Superior temporal gyrus (tissue), 1 donor: ENCODE results near the gene PSMA2.

Source experiments
- DNase-seq: peaks from one replicate; pipeline ENCODE4 v3.0.0-alpha.2; 2016; ENCODE audit errors: extremely low spot score

The PSMA2 gene

DNA sequence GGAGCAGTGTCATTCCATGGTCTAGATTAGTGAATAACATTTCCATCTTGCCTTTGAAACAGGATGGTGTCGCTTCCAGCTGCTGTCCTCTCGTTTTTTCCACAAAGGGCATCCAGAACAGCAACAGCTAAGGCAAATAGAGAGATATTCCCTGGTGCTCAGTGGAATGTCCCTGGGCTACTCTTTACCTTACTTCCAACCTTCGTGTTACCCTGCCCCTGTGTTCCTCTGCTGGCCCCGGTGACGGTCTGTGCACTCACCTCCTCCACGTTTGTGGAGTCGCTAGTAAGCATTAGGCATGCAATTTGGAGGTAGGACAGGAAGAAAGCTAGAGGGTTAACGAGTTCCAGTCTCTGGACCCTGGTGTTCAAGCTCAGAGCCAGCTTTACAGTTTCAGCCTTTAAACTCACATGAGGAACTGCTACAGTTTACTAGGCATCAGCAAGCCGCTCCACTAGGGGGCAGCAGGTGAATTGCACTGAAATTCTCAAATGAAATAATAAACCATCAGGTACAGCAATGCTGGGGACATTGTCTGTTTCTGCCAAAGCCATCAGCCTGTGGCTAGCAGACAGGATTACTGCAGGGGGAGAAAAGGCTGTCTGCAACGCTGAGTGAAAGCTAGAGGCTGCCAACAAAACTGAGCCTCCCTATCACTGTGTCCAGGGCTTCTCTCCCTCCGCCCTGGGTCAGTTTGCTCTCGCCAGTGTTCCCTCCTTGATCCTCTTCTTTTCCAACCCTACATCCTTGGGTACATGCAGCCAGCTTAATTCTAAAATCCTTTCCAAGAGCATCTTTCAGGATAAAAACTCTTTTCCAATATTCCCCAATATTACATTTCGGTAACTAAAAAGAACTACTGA lies 9.2 kb upstream of the PSMA2 start:
- DNase-seq = peak; percentile 93

DNA sequence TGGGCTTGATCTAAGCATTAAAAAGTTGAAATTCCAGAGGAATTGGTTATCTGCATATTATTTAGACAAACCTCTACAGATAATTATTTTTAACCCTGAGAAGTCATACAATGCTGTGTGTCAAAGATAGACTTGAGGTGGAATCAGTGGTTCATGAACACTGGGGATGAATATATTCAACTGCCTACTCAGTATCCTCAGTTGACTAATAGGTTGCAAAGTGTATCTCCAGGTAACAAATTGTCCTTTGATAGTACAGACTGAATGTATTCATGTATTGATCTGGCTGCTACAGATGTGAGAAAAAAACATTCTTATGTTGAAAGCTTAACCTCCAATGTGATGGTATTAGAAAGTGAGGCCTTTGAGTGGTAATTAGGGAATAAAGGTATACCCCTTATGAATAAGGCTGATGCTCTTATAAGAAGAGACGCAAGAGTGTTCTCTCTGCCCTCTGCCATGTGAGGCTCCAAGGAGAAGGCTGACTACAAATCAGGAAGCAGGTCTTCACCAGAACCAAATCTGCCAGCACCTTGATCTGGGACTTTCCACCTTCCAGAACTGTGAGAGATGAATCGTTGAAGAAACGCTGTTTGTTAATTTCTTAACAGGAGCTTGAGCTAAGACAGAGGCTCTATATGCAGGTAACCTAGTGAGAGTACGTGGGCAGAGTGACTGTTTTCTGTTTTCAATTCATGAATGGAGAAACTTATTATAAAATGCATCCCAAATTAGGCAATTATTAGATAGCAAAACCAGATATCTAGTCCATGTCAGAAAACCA lies 7.7 kb upstream of the PSMA2 start:
- DNase-seq = no peak

- DNase-seq = no peak
These were observed 3.9 kb upstream of the PSMA2 start for GRCh38 chr7:42935861-42936260.

- DNase-seq = no peak
These were observed 2.3 kb upstream of the PSMA2 start for GRCh38 chr7:42934291-42934690.

DNA sequence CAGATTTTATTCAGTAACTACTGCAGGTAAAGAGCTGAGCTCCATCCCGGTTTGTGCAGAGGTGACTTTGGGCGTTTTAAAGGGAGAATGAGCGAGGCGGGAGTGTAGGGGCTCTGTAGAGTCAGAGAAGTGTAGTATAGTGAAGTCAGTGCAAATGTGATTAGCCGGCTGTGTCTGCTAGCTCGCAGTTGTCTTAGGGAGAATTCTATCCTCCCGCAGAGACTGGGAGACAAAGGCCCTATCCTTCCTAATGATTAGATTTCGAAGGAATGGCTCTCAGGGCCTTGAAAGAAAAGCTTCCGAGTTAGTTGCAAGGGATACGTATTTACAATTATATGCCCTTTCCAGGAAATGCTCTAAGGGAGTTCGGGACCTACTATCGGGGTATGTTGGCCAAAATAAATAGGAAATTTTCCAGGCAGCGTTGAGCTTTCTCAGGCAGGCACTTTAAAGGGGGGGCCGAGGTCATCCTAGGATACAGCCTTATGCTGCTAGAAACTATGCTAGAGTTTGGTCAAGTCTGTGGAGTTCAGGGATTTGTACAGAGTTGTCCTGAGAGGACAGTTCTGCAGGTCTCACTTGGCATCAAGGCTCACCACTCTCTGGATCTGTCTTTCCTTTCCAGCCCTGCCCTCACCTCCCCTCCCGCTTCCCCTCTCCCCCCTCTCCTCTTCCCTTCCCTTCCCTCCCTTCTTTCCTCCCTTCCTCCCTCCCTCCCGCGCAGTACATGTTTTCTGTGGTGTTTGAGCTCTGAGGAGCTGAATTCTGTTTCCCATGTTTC lies 1.0 kb upstream of the PSMA2 start:
- peak; percentile 48 for DNase-seq

DNA sequence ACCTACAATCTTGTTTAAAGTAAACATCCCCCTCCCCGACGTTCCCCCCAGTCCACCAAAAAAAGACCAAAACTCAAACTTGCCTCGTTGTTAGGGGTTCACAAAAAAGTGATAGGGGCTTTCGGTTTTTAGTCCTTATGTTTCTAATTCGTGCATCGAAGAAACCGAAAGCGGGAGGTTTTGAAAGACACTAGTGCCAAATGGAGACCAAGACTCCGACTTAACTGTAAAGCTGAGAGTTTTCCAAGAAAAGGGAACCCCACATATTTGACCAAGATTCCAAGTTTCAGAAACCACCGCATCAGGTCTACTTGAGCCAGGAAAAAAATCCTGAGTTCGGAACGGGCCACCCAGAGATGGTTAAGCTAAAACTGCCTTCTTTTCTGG lies 534 bp downstream of the PSMA2 start:
- DNase-seq = no peak

- DNase-seq = no peak
These were observed 1.1 kb downstream of the PSMA2 start for GRCh38 chr7:42930889-42931288.

DNA sequence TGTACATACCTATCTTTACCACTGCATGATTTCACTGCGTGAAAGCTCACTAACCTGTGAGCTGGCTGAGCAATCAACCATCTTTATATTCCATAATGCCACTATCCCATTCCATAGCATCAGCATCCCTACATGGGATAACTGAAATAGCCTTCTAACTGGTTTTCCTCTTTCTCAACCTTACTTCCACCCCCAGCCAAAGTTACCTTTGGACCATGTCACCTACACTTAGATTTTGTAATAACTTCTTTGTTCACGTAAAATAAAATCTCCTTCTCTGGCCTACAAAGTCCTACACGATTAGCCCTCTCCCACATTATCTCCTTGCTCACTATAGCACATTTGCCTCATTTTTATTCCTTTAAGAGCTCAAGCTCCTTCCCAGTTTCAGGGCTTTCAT lies 2.5 kb downstream of the PSMA2 start:
- DNase-seq = no peak

DNA sequence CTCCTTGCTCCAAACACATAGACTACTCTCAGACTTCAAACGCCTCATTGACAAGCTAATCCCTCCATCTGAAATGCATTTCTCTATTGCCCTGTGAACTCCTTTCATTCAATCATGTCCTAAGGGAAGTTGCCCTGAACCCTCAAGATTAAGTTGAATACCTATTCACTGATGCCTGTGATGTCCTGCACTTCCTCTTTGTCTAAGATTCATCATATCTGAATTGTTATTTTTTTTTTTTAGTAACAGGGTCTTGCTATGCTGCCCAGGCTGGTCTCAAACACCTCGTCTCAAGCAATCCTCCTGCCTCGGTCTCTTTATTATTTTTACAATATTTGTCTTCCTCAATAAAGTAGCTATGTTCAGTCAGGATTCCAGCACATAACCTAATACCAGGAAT lies 3.2 kb downstream of the PSMA2 start:
- DNase-seq = no peak

DNA sequence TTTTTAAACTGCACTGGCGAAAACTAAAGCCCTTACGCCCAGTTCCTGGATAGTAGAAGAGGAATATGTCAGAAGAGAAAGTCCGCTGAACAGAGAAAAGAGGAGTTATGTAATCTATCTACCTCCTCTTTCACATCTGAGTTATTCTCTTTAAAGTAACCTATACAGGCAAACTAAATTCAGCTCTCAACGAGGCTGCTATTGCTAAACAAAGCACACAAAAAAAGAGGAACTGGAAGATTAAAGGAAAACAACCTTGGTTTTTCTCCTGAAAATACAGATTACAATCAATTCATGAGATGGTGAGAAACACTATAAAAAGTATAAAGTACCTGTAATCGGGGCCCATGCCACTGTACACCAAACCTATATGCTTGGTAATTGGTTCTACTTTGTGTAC lies 5.8 kb downstream of the PSMA2 start:
- DNase-seq = no peak

DNA sequence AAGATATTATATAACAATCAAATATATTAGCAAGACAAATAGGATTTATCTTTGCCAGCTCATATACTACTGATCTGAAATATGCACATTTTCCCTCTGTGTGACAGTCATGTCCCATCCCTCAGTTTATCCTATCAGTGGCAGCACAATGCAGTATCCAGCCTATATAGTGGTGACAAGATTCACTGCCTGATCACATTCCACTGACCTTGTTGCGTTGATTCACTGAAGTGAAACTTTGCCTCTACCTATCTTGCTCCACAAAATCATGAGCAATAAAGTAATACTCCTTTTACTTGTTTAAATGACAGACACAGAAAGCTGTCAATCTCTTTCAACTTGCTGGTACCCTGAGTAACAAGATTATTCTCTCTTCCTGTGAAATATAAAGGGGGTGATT lies 6.3 kb downstream of the PSMA2 start:
- DNase-seq = no peak

DNA sequence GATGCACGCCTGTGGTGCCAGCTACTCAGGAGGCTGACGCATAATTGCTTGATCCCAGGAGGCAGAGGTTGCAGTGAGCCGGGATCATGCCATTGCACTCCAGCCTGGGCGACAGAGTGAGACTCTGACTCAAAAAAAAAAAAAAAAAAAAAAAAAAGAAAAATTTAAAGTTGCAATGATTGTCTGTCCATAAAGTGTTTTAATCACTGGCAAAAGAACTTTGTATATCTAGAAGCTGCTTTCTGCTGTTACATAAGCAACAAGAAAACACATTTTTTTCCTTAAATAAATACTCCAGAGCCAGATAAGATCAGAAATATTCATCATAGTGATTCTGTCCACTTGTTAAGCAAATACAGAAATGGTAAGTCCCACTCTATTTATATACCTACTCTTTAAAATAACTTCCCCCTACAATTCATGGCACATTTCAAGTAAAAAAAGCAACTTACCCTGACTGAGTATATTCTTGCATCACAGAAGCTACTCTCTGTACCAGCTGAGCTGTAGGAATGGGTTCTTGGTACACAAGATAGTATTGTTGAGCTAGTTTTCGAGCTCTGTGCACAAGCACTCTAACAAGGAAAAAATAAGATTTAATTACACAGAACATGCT lies 7.6 kb downstream of the PSMA2 start:
- DNase-seq = no peak

- DNase-seq = no peak
These were observed 9.8 kb downstream of the PSMA2 start for GRCh38 chr7:42922017-42922753.

DNA sequence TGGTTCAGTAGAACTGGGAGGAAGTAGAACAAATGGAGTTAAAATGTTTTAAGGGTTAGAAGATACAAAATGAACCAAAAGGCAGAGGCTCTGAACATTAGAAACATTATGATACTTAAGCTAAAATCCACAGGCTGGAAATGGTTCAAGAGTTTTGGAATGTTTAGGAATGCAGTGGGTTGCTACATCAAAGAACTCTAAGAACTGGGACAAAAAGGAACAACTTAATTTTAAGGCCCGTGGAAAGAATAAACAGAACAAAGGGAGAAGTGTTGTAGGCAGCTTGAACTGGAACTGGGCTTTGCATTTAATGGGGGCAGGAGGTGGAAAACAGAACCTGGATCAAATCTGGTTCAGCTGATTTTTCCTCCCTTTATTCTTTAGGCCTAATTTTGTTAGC lies 16.6 kb downstream of the PSMA2 start:
- no peak for DNase-seq

- no peak for DNase-seq
These were observed 17.4 kb downstream of the PSMA2 start for GRCh38 chr7:42914421-42915045.

DNA sequence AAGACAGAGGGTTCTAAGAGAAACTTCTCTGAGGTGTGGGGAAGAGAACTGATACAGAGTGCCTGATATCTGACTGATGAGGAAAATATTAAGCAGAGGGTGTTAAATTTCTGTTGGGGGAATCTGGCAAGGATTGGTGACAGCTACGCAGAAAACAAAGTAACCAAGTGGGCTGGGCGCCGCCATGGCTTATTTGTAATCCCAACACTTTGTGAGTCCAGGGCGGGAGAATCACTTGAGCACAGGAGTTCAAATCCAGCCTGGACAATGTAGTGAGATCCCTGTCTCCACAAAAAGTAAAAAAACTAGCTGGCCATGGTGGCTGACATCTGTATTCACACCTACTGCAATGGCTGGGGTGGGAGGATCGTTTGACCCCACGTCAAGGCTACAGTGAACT lies 18.0 kb downstream of the PSMA2 start:
- no peak for DNase-seq

- DNase-seq = no peak
These were observed 18.4 kb downstream of the PSMA2 start for GRCh38 chr7:42913591-42913990.

- peak; percentile 97 for DNase-seq
These were observed 20.2 kb downstream of the PSMA2 start, which contains the start of gene C7orf25 for GRCh38 chr7:42911454-42912447. Gene C7orf25 (minus strand): TSS chr7:42912070. CDS start chr7:42910900, 1,170 bp downstream.

GRCh38 chr7:42910306-42910705 lies 21.7 kb downstream of the PSMA2 start:
- peak; percentile 76 for DNase-seq
